ENCODE results near the gene AGFG2. TPM values are rescaled to one million over a fixed set of nuclear protein-coding genes. Genes with fewer than 3 reads are reported as not detected.
"Not testable (repeated sequence)": the region's sequence is repeated elsewhere in the genome, so short reads cannot be mapped to it uniquely, and the experiment has no call there.

AGFG2 gene
- total and polyA plus RNA-seq, 4 donors: 6.4 to 29.2 (median 21.5) TPM

DNA sequence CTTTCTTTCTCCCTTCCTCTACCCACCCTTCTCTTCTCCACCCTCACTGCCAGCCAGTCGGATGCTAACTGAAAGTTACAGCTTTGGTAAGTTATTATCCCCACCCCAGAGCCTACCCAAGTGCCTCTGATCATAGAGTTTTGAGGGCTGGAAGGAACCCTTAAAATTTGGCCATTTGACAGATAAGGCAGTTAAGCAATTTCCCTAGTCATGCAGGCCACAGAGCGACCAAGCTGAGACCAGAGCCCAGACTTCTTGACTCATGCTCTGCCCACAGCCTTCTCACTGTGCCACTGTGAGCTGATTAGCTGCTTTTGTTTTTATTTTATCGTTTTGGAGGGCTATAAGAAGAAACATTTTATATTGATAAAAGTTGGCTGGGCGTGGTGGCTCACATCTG, 17.5 kb downstream of the AGFG2 start:
- DNase-seq: peak in 1 of 2 donors; percentile 46
- intact Hi-C loops (cut with DNase I): no loop called here
- Histone ChIP-seq H3K36me3 (ENCODE audit: control insufficient read depth in 1 of 2, insufficient read depth in 2 of 2, low read length in 1 of 2) (peaks cover 0 to 6% of the 10 kb centered on the region in 2 donors), H3K4me1 (ENCODE audit: control insufficient read depth in 1 of 2, insufficient read depth in 2 of 2, low read length in 2 of 2) (no peaks in the 10 kb centered on the region), H3K27me3 (ENCODE audit: control insufficient read depth in 1 of 2, insufficient read depth in 2 of 2, low read length in 1 of 2) (no peaks in the 10 kb centered on the region), H3K27ac (ENCODE audit: low read depth in 1 of 2, low read length in 2 of 2) (no peak overlapping the region), H3K9me3 (ENCODE audit: control insufficient read depth, low read length) (no peaks in the 10 kb centered on the region), H3K4me3 (ENCODE audit: low read length in 2 of 2) (no peak overlapping the region)
- ATAC-seq (ENCODE audit: low FRiP score): no peak
- 69 to 73% methylated on average over 4 of the region's 4 CpGs for WGBS, 2 donors

DNA sequence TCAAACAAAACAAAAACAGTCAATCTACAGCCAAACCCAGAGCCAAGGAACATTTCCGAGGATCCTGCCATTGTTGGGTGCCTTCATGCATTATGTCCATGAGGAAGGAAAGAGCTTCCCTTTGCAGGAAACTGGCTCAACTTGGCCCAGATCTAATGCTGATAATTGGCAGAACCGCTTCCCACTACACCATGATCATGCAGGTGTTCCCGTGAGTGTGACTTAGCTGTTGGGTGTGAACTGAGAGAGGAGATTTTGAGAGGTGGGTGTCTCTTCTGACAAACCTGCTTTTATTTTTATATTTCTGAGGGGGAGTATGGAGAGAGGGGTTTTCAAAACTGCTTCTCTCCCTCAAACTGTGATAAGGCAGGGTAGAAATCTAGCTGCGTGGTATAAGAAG, 20.1 kb downstream of the AGFG2 start:
- 78 to 79% methylated on average over 4 of the region's 4 CpGs for WGBS, 2 donors
- peak in 1 of 2 donors; percentile 26 for DNase-seq
- Histone ChIP-seq H3K4me3 (ENCODE audit: low read length in 2 of 2) (no peak overlapping the region), H3K36me3 (ENCODE audit: control insufficient read depth in 1 of 2, insufficient read depth in 2 of 2, low read length in 1 of 2) (peaks cover 0 to 5% of the 10 kb centered on the region in 2 donors), H3K27me3 (ENCODE audit: control insufficient read depth in 1 of 2, insufficient read depth in 2 of 2, low read length in 1 of 2) (no peaks in the 10 kb centered on the region), H3K4me1 (ENCODE audit: control insufficient read depth in 1 of 2, insufficient read depth in 2 of 2, low read length in 2 of 2) (no peaks in the 10 kb centered on the region), H3K27ac (ENCODE audit: low read depth in 1 of 2, low read length in 2 of 2) (no peak overlapping the region), H3K9me3 (ENCODE audit: control insufficient read depth, low read length) (no peaks in the 10 kb centered on the region)
- intact Hi-C loops (cut with DNase I): loop anchor here (2.0 kb wide), 2 partner anchors 90 to 92 kb away; no protein-coding TSS in a partner anchor
- no peak for ATAC-seq (ENCODE audit: low FRiP score)

GRCh38 chr7:100561491-100562194, 22.6 kb downstream of the AGFG2 start:
- ATAC-seq (ENCODE audit: low FRiP score): no peak
- DNase-seq: peak in 1 of 2 donors; percentile 66
- intact Hi-C loops (cut with DNase I): loop anchor here in 1 of 2 donors (2.0 kb wide), 1 partner anchor 129 kb away; no protein-coding TSS in a partner anchor
- H3K36me3 ChIP-seq (ENCODE audit: control insufficient read depth in 1 of 2, insufficient read depth in 2 of 2, low read length in 1 of 2): peaks cover 0 to 3% of the 10 kb centered on the region in 2 donors
- no peak overlapping the region for H3K4me3 ChIP-seq (ENCODE audit: low read length in 2 of 2)
- no peaks in the 10 kb centered on the region for H3K9me3 ChIP-seq (ENCODE audit: control insufficient read depth, low read length)
- no peak overlapping the region for H3K27ac ChIP-seq (ENCODE audit: low read depth in 1 of 2, low read length in 2 of 2)
- WGBS, 2 donors: 94 to 98% methylated on average over 12 of the region's 12 CpGs
- H3K27me3 ChIP-seq (ENCODE audit: control insufficient read depth in 1 of 2, insufficient read depth in 2 of 2, low read length in 1 of 2): no peaks in the 10 kb centered on the region
- no peaks in the 10 kb centered on the region for H3K4me1 ChIP-seq (ENCODE audit: control insufficient read depth in 1 of 2, insufficient read depth in 2 of 2, low read length in 2 of 2)

DNA sequence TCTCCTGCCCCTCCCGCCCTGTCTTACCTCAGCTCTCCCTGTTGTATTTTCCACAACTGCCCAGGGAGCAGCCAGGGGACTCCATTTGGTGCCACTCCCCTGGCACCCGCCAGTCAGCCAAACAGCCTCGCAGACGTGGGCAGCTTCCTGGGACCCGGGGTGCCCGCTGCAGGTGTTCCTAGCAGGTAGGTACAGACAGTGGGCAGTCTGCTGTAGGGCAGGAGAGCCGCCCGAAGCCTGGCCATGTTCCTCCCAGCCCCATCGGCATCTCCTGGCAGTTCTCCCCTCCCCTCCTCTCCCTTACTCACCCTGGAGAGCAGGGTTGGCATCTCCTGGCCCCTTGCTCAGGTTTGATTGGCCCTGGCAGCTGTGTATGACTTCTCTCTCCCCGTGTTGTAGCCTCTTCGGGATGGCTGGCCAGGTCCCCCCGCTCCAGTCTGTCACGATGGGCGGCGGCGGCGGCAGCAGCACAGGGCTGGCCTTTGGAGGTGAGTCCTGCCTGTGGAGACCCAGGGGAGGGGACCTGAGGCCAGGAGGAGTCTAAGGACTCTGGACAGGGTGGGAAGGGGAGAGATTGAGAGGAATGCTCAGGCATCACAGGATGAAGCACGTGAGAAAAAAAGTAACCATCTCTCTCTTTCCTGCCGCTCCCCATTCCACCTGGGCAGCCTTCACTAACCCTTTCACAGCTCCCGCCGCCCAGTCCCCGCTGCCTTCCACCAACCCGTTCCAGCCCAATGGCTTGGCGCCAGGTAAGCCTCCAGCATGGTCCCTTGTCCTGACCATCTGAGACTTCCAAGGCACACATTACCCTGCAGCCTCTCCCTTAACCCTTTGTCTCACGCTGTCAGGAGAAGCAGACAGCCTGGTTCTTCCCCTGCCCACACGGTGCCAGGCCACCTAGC, 23.4 kb downstream of the AGFG2 start:
- ATAC-seq (ENCODE audit: low FRiP score) (no peak), DNase-seq (peak; percentile 48 to 72)
- Histone ChIP-seq H3K36me3 (ENCODE audit: control insufficient read depth in 1 of 2, insufficient read depth in 2 of 2, low read length in 1 of 2) (peaks cover 0 to 3% of the 10 kb centered on the region in 2 donors), H3K9me3 (ENCODE audit: control insufficient read depth, low read length) (no peaks in the 10 kb centered on the region), H3K27me3 (ENCODE audit: control insufficient read depth in 1 of 2, insufficient read depth in 2 of 2, low read length in 1 of 2) (no peaks in the 10 kb centered on the region), H3K4me3 (ENCODE audit: low read length in 2 of 2) (no peak overlapping the region), H3K4me1 (ENCODE audit: control insufficient read depth in 1 of 2, insufficient read depth in 2 of 2, low read length in 2 of 2) (no peaks in the 10 kb centered on the region), H3K27ac (ENCODE audit: low read depth in 1 of 2, low read length in 2 of 2) (no peak overlapping the region)
- intact Hi-C loops (cut with DNase I): loop anchor here in 1 of 2 donors (2.0 kb wide), 1 partner anchor 128 kb away; no protein-coding TSS in a partner anchor
- WGBS, 2 donors: 90 to 91% methylated on average over 26 of the region's 26 CpGs

DNA sequence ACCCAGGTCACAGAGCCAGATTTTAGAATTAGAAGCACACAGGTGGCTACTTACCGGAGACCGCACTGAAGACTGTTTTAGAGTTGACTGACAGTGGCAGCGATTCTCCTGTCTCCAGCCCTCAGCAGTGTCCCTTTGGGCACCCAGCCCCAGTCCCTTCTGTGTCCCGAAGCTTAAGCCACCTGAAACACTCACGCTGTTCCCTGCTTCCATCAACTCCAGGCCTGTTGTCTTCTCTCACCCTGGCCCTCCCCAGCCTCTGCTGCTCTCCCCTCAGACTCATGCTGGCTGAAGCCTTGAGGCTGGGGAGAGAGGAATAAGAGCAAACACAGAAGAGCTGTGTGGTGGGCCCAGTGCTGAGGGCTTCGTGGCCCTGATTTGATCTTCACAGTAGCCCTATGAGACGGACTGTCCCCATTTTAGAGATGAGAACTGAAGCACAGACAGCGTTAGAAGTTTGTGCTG, 24.1 kb downstream of the AGFG2 start:
- Histone ChIP-seq H3K27ac (ENCODE audit: low read depth in 1 of 2, low read length in 2 of 2) (no peak overlapping the region), H3K27me3 (ENCODE audit: control insufficient read depth in 1 of 2, insufficient read depth in 2 of 2, low read length in 1 of 2) (no peaks in the 10 kb centered on the region), H3K9me3 (ENCODE audit: control insufficient read depth, low read length) (no peaks in the 10 kb centered on the region), H3K4me1 (ENCODE audit: control insufficient read depth in 1 of 2, insufficient read depth in 2 of 2, low read length in 2 of 2) (no peaks in the 10 kb centered on the region), H3K4me3 (ENCODE audit: low read length in 2 of 2) (no peak overlapping the region), H3K36me3 (ENCODE audit: control insufficient read depth in 1 of 2, insufficient read depth in 2 of 2, low read length in 1 of 2) (peaks cover 0 to 3% of the 10 kb centered on the region in 2 donors)
- 92 to 94% methylated on average over 8 of the region's 8 CpGs for WGBS, 2 donors
- DNase-seq: peak in 1 of 2 donors; percentile 39
- intact Hi-C loops (cut with DNase I): loop anchor here in 1 of 2 donors (2.0 kb wide), 1 partner anchor 128 kb away; no protein-coding TSS in a partner anchor
- no peak for ATAC-seq (ENCODE audit: low FRiP score)

DNA sequence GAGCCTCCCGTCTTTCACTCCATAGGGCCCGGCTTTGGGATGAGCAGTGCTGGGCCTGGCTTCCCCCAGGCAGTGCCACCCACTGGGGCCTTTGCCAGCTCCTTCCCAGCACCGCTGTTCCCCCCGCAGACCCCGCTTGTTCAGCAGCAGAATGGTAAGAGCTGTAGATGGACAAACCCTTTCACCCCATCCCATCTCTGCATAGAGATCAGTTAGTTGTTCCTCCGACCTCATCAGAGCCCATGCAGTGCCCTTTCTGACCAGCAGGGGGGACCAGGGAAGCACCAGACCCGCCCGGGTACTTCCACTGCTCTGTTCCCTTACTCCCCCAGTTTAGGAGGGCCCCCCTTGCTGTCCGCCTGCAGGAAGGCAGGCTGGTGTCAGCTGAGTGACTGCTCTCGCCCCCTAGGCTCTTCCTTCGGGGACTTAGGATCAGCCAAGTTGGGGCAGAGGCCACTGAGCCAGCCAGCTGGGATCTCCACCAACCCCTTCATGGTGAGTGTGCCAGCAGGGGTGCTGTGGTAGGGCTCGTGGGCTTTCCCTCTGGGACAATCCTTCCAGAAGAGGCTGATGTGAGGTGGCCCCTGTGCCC, 24.9 kb downstream of the AGFG2 start:
- Histone ChIP-seq H3K27me3 (ENCODE audit: control insufficient read depth in 1 of 2, insufficient read depth in 2 of 2, low read length in 1 of 2) (no peaks in the 10 kb centered on the region), H3K27ac (ENCODE audit: low read depth in 1 of 2, low read length in 2 of 2) (no peak overlapping the region), H3K4me3 (ENCODE audit: low read length in 2 of 2) (no peak overlapping the region), H3K9me3 (ENCODE audit: control insufficient read depth, low read length) (no peaks in the 10 kb centered on the region), H3K36me3 (ENCODE audit: control insufficient read depth in 1 of 2, insufficient read depth in 2 of 2, low read length in 1 of 2) (peaks cover 0 to 3% of the 10 kb centered on the region in 2 donors), H3K4me1 (ENCODE audit: control insufficient read depth in 1 of 2, insufficient read depth in 2 of 2, low read length in 2 of 2) (no peaks in the 10 kb centered on the region)
- ATAC-seq (ENCODE audit: low FRiP score): peak; percentile 79
- peak; percentile 88 to 95 for DNase-seq
- intact Hi-C loops (cut with DNase I): loop anchor here (2.0 kb wide), 1 partner anchor 127 kb away; no protein-coding TSS in a partner anchor
- WGBS, 2 donors: 41 to 43% methylated on average over 12 of the region's 12 CpGs

DNA sequence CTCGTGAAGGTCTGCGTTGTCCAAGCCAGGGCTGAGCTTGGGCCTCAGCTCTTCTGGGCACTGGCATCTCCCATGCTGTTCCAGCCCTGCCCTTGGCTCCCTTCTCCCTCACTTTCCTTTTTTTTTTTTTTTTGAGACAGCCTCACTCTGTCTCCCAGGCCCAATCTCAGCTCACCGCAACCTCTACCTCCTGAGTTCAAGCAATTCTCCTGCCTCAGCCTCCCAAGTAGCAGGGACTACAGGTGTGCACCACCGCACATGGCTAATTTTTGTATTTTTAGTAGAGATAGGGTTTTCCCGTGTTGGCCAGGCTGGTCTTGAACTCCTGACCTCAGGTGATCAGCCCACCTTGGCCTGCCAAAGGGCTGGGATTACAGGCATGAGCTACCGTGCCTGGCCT, 25.4 kb downstream of the AGFG2 start:
- H3K27me3 ChIP-seq (ENCODE audit: control insufficient read depth in 1 of 2, insufficient read depth in 2 of 2, low read length in 1 of 2); H3K4me3 ChIP-seq (ENCODE audit: low read length in 2 of 2); ATAC-seq (ENCODE audit: low FRiP score); H3K4me1 ChIP-seq (ENCODE audit: control insufficient read depth in 1 of 2, insufficient read depth in 2 of 2, low read length in 2 of 2); H3K27ac ChIP-seq (ENCODE audit: low read depth in 1 of 2, low read length in 2 of 2); H3K9me3 ChIP-seq (ENCODE audit: control insufficient read depth, low read length); H3K36me3 ChIP-seq (ENCODE audit: control insufficient read depth in 1 of 2, insufficient read depth in 2 of 2, low read length in 1 of 2): not testable (repeated sequence)
- intact Hi-C loops (cut with DNase I): loop anchor here in 1 of 2 donors (2.0 kb wide), 1 partner anchor 126 kb away; no protein-coding TSS in a partner anchor
- peak in 1 of 2 donors; percentile 5 for DNase-seq
- WGBS, 2 donors: 93 to 95% methylated on average over 6 of the region's 6 CpGs

DNA sequence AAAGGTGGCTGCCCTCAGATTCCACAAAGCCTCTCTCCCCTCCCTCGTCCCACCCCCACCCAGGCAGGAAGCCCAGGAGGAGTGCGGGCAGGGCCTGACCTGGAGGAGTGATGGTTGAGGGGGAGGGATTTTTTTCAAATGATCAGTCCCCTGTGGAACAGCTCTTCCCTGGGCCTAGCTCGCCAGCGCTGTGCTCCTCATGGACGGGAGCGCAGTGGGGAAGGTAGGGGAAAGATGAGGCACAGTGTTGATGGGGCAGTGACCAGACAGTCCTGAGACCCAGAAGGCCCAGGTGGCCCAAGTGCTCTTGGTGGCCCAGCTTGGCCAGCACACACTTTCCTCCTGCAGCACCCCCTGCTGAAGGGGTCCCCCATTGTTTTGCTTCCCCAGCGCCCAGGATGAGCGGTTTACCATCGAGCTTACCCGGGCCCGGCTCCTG, 26.1 kb downstream of the AGFG2 start:
- 95 to 96% methylated on average over 9 to 11 of the region's 11 CpGs for WGBS, 2 donors
- H3K9me3 ChIP-seq (ENCODE audit: control insufficient read depth, low read length): no peaks in the 10 kb centered on the region
- intact Hi-C loops (cut with DNase I): loop anchor here in 1 of 2 donors (2.0 kb wide), 1 partner anchor 126 kb away; no protein-coding TSS in a partner anchor
- ATAC-seq (ENCODE audit: low FRiP score) (no peak), DNase-seq (peak in 1 of 2 donors; percentile 61)
- H3K27me3 ChIP-seq (ENCODE audit: control insufficient read depth in 1 of 2, insufficient read depth in 2 of 2, low read length in 1 of 2): no peaks in the 10 kb centered on the region
- H3K4me3 ChIP-seq (ENCODE audit: low read length in 2 of 2): no peak overlapping the region
- H3K4me1 ChIP-seq (ENCODE audit: control insufficient read depth in 1 of 2, insufficient read depth in 2 of 2, low read length in 2 of 2): no peaks in the 10 kb centered on the region
- peaks cover 0 to 3% of the 10 kb centered on the region in 2 donors for H3K36me3 ChIP-seq (ENCODE audit: control insufficient read depth in 1 of 2, insufficient read depth in 2 of 2, low read length in 1 of 2)
- H3K27ac ChIP-seq (ENCODE audit: low read depth in 1 of 2, low read length in 2 of 2): no peak overlapping the region

Data from aorta (tissue), 5 donors.